Measurements from ENCODE around the gene DPH3. TPM values are rescaled to one million over a fixed set of nuclear protein-coding genes. Genes with fewer than 3 reads are reported as not detected.

DPH3 gene
- total and polyA plus RNA-seq, 9 of the 15 experiments (the other 6 are each of a cell fraction or from before 2014, with no cell fraction given) = 15.9 to 131 (median 38.7) TPM

DNA sequence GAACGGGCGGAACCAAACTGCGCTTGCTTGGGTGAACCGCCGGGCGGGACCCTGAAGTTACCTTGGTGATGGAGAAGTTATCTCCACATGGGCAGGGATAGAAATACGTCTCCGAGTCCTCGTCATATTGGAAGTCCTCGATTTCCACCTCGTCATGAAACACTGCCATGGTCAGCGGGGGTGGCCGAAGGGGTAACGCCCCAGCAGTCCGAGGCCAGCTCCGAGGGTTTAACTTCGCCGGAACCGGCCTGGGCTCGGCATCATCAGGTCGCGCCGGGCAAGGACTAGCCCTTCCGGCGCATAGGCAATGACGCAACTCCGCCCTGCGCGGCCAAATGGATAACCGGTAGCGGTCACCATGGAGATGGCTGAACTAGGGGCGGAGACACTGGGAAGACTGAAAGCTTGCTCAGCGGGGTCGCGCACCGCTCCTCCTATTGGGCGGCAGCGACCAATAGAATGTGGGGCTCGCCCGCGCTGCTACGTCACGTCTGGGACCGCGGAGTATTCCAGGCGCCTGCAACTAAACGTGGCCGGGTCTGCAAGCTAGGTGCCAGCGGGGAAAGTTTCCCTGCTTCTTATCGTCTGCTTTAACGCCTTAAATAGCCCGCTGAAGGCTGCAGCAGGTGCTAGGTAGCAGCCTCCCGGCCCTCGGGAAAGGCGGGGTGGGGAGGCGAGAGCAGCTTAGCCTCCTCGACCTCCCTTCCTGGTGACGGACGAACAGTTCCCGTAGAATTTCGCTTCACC lies at the start of gene DPH3, which contains the start of gene OXNAD1 (continued):
- TF ChIP-seq SMARCC2 (IDR thresholded peaks at IDR 0.05; ENCODE audit: low read depth) (no peak), CBX2 (IDR thresholded peaks at IDR 0.05; ENCODE audit: insufficient read depth, low read length, poor library complexity, severe bottlenecking) (no peak), GATA2 (CRISPR knock-in tag; IDR thresholded peaks at IDR 0.05) (no peak), ILF3 (IDR thresholded peaks at IDR 0.05; ENCODE audit: borderline replicate concordance) (no peak), RBBP5 (IDR thresholded peaks at IDR 0.05; ENCODE audit: borderline replicate concordance, insufficient read depth, low read length, poor library complexity, severe bottlenecking) (peak; percentile 86), HDGF (IDR thresholded peaks at IDR 0.05) (no peak), ZNF551 (CRISPR knock-in tag; IDR thresholded peaks at IDR 0.05) (no peak), SRSF7 (optimal IDR thresholded peaks at IDR 0.05; ENCODE audit: low read depth, low read length) (no peak), ZNF263 (CRISPR knock-in tag; IDR thresholded peaks at IDR 0.05; ENCODE audit: borderline replicate concordance) (no peak), TCFL5 (CRISPR knock-in tag; conservative IDR thresholded peaks at IDR 0.05) (no peak), MED1 (CRISPR knock-in tag; IDR thresholded peaks at IDR 0.05; ENCODE audit: borderline replicate concordance) (no peak), SIN3A (IDR thresholded peaks at IDR 0.05; ENCODE audit: borderline replicate concordance in 2 of 2, control insufficient read depth in 1 of 2, low read depth in 2 of 2, low read length in 2 of 2) (peak; percentile 80 to 99), DACH1 (IDR thresholded peaks at IDR 0.05; ENCODE audit: partially characterized antibody) (no peak), L3MBTL2 (IDR thresholded peaks at IDR 0.05) (peak; percentile 47; the same call in 1 of the 2 replicates)
- TF ChIP-seq, protein P1, sequence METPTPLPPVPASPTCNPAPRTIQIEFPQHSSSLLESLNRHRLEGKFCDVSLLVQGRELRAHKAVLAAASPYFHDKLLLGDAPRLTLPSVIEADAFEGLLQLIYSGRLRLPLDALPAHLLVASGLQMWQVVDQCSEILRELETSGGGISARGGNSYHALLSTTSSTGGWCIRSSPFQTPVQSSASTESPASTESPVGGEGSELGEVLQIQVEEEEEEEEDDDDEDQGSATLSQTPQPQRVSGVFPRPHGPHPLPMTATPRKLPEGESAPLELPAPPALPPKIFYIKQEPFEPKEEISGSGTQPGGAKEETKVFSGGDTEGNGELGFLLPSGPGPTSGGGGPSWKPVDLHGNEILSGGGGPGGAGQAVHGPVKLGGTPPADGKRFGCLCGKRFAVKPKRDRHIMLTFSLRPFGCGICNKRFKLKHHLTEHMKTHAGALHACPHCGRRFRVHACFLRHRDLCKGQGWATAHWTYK (CRISPR knock-in tag; IDR thresholded peaks at IDR 0.05) = peak; percentile 20; the same call in 1 of the 2 replicates
- TF ChIP-seq, protein P2, sequence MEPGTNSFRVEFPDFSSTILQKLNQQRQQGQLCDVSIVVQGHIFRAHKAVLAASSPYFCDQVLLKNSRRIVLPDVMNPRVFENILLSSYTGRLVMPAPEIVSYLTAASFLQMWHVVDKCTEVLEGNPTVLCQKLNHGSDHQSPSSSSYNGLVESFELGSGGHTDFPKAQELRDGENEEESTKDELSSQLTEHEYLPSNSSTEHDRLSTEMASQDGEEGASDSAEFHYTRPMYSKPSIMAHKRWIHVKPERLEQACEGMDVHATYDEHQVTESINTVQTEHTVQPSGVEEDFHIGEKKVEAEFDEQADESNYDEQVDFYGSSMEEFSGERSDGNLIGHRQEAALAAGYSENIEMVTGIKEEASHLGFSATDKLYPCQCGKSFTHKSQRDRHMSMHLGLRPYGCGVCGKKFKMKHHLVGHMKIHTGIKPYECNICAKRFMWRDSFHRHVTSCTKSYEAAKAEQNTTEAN (CRISPR knock-in tag; IDR thresholded peaks at IDR 0.05) = no peak
- TF ChIP-seq, protein P3, sequence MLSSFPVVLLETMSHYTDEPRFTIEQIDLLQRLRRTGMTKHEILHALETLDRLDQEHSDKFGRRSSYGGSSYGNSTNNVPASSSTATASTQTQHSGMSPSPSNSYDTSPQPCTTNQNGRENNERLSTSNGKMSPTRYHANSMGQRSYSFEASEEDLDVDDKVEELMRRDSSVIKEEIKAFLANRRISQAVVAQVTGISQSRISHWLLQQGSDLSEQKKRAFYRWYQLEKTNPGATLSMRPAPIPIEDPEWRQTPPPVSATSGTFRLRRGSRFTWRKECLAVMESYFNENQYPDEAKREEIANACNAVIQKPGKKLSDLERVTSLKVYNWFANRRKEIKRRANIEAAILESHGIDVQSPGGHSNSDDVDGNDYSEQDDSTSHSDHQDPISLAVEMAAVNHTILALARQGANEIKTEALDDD (IDR thresholded peaks at IDR 0.05) = no peak; the same call in 1 of the 2 replicates
- TF ChIP-seq, protein P4, sequence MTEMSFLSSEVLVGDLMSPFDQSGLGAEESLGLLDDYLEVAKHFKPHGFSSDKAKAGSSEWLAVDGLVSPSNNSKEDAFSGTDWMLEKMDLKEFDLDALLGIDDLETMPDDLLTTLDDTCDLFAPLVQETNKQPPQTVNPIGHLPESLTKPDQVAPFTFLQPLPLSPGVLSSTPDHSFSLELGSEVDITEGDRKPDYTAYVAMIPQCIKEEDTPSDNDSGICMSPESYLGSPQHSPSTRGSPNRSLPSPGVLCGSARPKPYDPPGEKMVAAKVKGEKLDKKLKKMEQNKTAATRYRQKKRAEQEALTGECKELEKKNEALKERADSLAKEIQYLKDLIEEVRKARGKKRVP (CRISPR knock-in tag; IDR thresholded peaks at IDR 0.05) = 0 out of 2 replicates have a peak, but pooled peaks have one; percentile 18
- TF ChIP-seq, protein P5, sequence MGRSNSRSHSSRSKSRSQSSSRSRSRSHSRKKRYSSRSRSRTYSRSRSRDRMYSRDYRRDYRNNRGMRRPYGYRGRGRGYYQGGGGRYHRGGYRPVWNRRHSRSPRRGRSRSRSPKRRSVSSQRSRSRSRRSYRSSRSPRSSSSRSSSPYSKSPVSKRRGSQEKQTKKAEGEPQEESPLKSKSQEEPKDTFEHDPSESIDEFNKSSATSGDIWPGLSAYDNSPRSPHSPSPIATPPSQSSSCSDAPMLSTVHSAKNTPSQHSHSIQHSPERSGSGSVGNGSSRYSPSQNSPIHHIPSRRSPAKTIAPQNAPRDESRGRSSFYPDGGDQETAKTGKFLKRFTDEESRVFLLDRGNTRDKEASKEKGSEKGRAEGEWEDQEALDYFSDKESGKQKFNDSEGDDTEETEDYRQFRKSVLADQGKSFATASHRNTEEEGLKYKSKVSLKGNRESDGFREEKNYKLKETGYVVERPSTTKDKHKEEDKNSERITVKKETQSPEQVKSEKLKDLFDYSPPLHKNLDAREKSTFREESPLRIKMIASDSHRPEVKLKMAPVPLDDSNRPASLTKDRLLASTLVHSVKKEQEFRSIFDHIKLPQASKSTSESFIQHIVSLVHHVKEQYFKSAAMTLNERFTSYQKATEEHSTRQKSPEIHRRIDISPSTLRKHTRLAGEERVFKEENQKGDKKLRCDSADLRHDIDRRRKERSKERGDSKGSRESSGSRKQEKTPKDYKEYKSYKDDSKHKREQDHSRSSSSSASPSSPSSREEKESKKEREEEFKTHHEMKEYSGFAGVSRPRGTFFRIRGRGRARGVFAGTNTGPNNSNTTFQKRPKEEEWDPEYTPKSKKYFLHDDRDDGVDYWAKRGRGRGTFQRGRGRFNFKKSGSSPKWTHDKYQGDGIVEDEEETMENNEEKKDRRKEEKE (IDR thresholded peaks at IDR 0.05; ENCODE audit: borderline replicate concordance in 1 of 2, control insufficient read depth in 1 of 2, low read depth in 2 of 2, low read length in 1 of 2) = peak in 1 of 2 experiments; percentile 77; a peak in 1 of 4 replicates

Measured in K562 (cell line).